Measurements from ENCODE around the gene MTHFD1L. TPM values are rescaled to one million over a fixed set of nuclear protein-coding genes. Genes with fewer than 3 reads are reported as not detected.
A peak's percentile ranks its signal among the peaks of the same experiment; 100 is the strongest.

Gene MTHFD1L
- total and polyA plus RNA-seq, 2 of the 4 experiments (the other 2 are of a cell fraction), result 43.5 to 53.2 TPM

DNA sequence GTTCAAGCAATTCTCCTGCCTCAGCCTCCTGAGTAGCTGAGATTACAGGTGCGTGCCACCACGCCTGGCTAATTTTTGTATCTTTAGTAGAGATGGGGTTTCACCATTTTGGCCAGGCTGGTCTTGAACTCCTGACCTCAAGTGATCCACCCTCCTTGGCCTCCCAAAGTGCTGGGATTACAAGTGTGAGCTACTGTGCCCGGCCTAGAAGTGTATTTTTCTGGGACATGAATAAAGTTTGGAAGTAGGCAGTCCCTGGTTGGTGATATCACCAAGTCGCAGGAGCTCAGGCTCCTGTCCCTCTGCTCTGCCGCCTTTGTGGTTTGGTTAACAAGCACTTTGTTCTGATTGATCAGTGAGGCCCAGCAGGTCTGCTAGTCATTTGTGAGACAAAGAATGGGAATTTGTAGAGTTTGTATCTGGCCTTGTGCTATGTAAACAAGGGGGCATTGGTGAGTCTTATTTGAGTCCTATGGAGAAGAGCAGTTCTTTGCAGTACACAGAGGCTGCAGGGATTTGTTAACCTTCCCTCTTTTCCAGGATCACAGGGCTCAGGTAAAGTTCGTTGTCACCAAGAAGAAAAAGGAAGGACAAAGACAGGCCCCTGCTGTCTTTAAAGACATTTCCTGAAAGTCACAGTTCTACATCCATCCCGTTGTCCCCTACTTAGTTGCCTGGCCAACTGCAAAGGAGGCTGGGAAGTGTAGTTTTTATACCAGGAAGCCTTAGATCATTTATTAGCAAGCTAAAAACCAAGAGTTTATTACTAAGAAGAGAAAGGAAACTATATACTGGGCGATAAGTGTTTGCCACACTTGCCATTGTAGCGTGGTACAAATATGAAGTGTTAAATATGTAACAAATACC is 13.1 kb downstream of the MTHFD1L start:
- CTCF ChIA-PET, result interaction anchor here (2.1 kb wide), 1 partner anchor 13 kb away, joined by 6 read pairs; no protein-coding TSS in a partner anchor
- intact Hi-C loops (cut with micrococcal nuclease), result no loop called here
- H4K20me1 ChIP-seq (ENCODE audit: insufficient read depth, low read length), result peaks cover 24% of the 10 kb centered on the region

More for the DNA sequence above, 13.1 kb downstream of the MTHFD1L start:
- ATAC-seq (ENCODE audit: low read depth) (no peak), DNase-seq (no peak)
- POLR2A ChIA-PET (ENCODE audit: unreplicated experiment), result no interaction called here
- H4K8ac ChIP-seq (ENCODE audit: low read depth in 2 of 2, low read length in 2 of 2), result peak overlapping the region; percentile 44 to 61; a peak in 3 of 4 replicates
- H3K4me2 ChIP-seq (ENCODE audit: low read depth, low read length), result no peak overlapping the region
- no peak overlapping the region for H2BK20ac ChIP-seq (ENCODE audit: low read depth, low read length)
- peak overlapping the region; percentile 63 for H4K91ac ChIP-seq (ENCODE audit: insufficient read depth, low read depth, low read length)
- in situ Hi-C loops (cut with MboI; ENCODE audit: low sequenced_read_pairs), result no loop called here
- H2BK5ac ChIP-seq (ENCODE audit: low read depth, low read length, poor library complexity, severe bottlenecking), result peak overlapping the region; percentile 63
- H3K23ac ChIP-seq (ENCODE audit: low read depth, low read length), result no peak overlapping the region; the same call in 1 of the 2 replicates
- no peak overlapping the region for H2BK15ac ChIP-seq (ENCODE audit: low read depth, low read length)
- BruUV-seq (replicated peaks), result no TSS peak
- H3K9me3 ChIP-seq (ENCODE audit: control insufficient read depth, insufficient read depth, low read length), result no peaks in the 10 kb centered on the region
- H3K79me1 ChIP-seq (ENCODE audit: low read depth in 1 of 2, low read length in 2 of 2), result peaks cover 18 to 74% of the 10 kb centered on the region in 2 experiments; a peak in 3 of 4 replicates
- H3K4me1 ChIP-seq (ENCODE audit: control insufficient read depth, insufficient read depth, low read length), result peaks cover 40% of the 10 kb centered on the region
- TF ChIP-seq FOS (IDR thresholded peaks at IDR 0.05; ENCODE audit: low read depth, low read length) (no peak), CEBPB (IDR thresholded peaks at IDR 0.05; ENCODE audit: low read depth, low read length) (no peak), RFX5 (IDR thresholded peaks at IDR 0.05; ENCODE audit: low read depth, low read length) (no peak), BHLHE40 (IDR thresholded peaks at IDR 0.05; ENCODE audit: low read depth, low read length) (no peak), SMC3 (IDR thresholded peaks at IDR 0.05; ENCODE audit: low read depth, low read length) (no peak), POLR2A (IDR thresholded peaks at IDR 0.05; ENCODE audit: low read depth, low read length) (no peak), MAFK (IDR thresholded peaks at IDR 0.05; ENCODE audit: low read depth, low read length) (no peak), CHD1 (IDR thresholded peaks at IDR 0.05; ENCODE audit: low read depth, low read length) (no peak)
- H3K27ac ChIP-seq (ENCODE audit: insufficient read depth, low read length), result peak overlapping the region; percentile 63; the same call in 1 of the 2 replicates
- no peak overlapping the region for H3K4me3 ChIP-seq (ENCODE audit: insufficient read depth, low read depth, low read length)
- no peak overlapping the region for H3K14ac ChIP-seq (replicated peaks; ENCODE audit: low read depth, low read length)
- H2AK5ac ChIP-seq (ENCODE audit: low read depth, low read length), result peak overlapping the region; percentile 18; the same call in 1 of the 2 replicates
- H3K27me3 ChIP-seq (ENCODE audit: control insufficient read depth, insufficient read depth, low read length), result no peaks in the 10 kb centered on the region
- peak overlapping the region; percentile 79 for H3K18ac ChIP-seq (ENCODE audit: low read depth, low read length)
- H3K36me3 ChIP-seq (ENCODE audit: control insufficient read depth, insufficient read depth, low read length), result peaks cover 44% of the 10 kb centered on the region
- no peak overlapping the region for H2AFZ ChIP-seq (replicated peaks; ENCODE audit: low read length, poor library complexity)
- dilution Hi-C loops (cut with HindIII; ENCODE audit: low sequenced_read_pairs, unreplicated experiment), result no loop called here
- 90% methylated on average over 2 of the region's 9 CpGs; no CpG with 5 or more reads in 1 of the 2 experiments for WGBS, 2 experiments (ENCODE audit: extremely low coverage in 2 of 2, insufficient read length in 1 of 2)
- H4K5ac ChIP-seq (ENCODE audit: low read depth, low read length), result peak overlapping the region; percentile 94
- H3K9ac ChIP-seq (ENCODE audit: low read depth, low read length), result peak overlapping the region; percentile 9; the same call in 1 of the 2 replicates
- H3K56ac ChIP-seq (ENCODE audit: extremely low read depth, insufficient read depth, low read length), result no peak overlapping the region
- H3K4ac ChIP-seq (ENCODE audit: low read depth, low read length), result peak overlapping the region; percentile 25; the same call in 1 of the 2 replicates
- no peak overlapping the region for H2AK9ac ChIP-seq (replicated peaks; ENCODE audit: low read depth, low read length, poor library complexity)
- H2BK120ac ChIP-seq (ENCODE audit: low read depth, low read length), result peak overlapping the region; percentile 19; the same call in 1 of the 2 replicates
- H3K9me1 ChIP-seq (ENCODE audit: insufficient read depth, low read length), result peaks cover 10% of the 10 kb centered on the region; the same call in 1 of the 2 replicates
